ENCODE data around the gene SPATA6L. TPM values are rescaled to one million over a fixed set of nuclear protein-coding genes. Genes with fewer than 3 reads are reported as not detected.

Gene SPATA6L
- total and polyA plus RNA-seq, 2 of the 13 experiments (the other 11 are each of a cell fraction or from before 2014, with no cell fraction given): 1.1 to 1.9 TPM

DNA sequence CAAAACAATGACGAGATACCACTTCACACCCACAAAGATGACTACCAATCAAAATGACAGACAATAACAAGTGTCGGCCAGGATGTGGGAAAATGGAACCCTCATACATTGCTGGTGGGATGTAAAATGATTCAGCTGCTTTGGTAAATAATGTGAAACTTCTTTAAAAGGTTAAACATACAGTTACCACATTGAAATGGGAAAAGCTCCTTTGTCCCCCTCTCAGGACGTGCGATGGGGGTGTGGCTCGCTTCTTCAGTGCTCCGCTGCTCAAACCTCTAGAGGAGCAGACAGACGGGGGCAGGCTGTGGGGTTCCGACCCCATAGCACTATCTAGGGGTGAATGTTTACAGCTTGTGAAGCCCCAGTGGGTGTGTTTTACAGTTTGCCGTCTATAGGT lies 12.2 kb downstream of the SPATA6L start:
- H3K79me2 ChIP-seq (ENCODE audit: insufficient read depth, low read length): no peaks in the 10 kb centered on the region
- H3K4me3 ChIP-seq (replicated peaks in 1 of 3; ENCODE audit: insufficient read depth in 1 of 3, low read depth in 2 of 3, low read length in 3 of 3): no peak overlapping the region
- H3K27ac ChIP-seq (ENCODE audit: extremely low read length, insufficient read depth, low read length): no peak overlapping the region
- no peaks in the 10 kb centered on the region; a peak in 1 of 5 replicates for H3K36me3 ChIP-seq (replicated peaks in 1 of 2; ENCODE audit: control insufficient read depth in 1 of 2, insufficient read depth in 2 of 2, low read length in 2 of 2)
- intact Hi-C loops (cut with micrococcal nuclease; ENCODE audit: unreplicated experiment) (no loop called here), in situ Hi-C loops (cut with HindIII; ENCODE audit: extremely low pct_ligation_motif_present, low pct_unique_long_range_greater_than_20kb) (no loop called here)
- H3K4me1 ChIP-seq (ENCODE audit: insufficient read depth, low read length): peaks cover 20% of the 10 kb centered on the region
- no peaks in the 10 kb centered on the region for H3K9me3 ChIP-seq (ENCODE audit: low read length)
- no peak for FAIRE-seq
- no peak overlapping the region for H3K9ac ChIP-seq (ENCODE audit: insufficient read depth, low read depth, low read length)
- POLR2A ChIA-PET: no interaction called here
- DNase-seq (ENCODE audit: low spot score): no peak
- no peaks in the 10 kb centered on the region for H4K20me1 ChIP-seq (ENCODE audit: insufficient read depth, low read length)
- H2AFZ ChIP-seq (ENCODE audit: low read length): no peak overlapping the region
- ATAC-seq: no peak
- no peak overlapping the region for H3K4me2 ChIP-seq (ENCODE audit: low read depth, low read length)
- 96% methylated on average over 9 of the region's 9 CpGs for WGBS (ENCODE audit: low lambda C conversion rate)
- no peak for TF ChIP-seq ZNF724P (CRISPR knock-in tag; IDR thresholded peaks at IDR 0.05; ENCODE audit: borderline replicate concordance)
- TF ChIP-seq ZNF34 (CRISPR knock-in tag; IDR thresholded peaks at IDR 0.05; ENCODE audit: borderline replicate concordance): no peak
- no peak for TF ChIP-seq PAWR (CRISPR knock-in tag; IDR thresholded peaks at IDR 0.05; ENCODE audit: borderline replicate concordance)
- TF ChIP-seq, protein P1, sequence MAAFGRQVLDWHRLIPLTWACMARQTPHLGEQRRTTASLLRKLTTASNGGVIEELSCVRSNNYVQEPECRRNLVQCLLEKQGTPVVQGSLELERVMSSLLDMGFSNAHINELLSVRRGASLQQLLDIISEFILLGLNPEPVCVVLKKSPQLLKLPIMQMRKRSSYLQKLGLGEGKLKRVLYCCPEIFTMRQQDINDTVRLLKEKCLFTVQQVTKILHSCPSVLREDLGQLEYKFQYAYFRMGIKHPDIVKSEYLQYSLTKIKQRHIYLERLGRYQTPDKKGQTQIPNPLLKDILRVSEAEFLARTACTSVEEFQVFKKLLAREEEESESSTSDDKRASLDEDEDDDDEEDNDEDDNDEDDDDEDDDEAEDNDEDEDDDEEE (CRISPR knock-in tag; IDR thresholded peaks at IDR 0.05): no peak
- TF ChIP-seq SALL1 (CRISPR knock-in tag; IDR thresholded peaks at IDR 0.05): no peak
- no peak for TF ChIP-seq NR2F6 (IDR thresholded peaks at IDR 0.05)
- no peak for TF ChIP-seq NR2F6 (CRISPR knock-in tag; IDR thresholded peaks at IDR 0.05)
- no TSS peak for BruUV-seq (replicated peaks)
- H3K27me3 ChIP-seq (ENCODE audit: control insufficient read depth in 1 of 2, insufficient read depth in 2 of 2, low read length in 2 of 2): no peaks in the 10 kb centered on the region
- CTCF ChIA-PET (ENCODE audit: low intra/inter-chr PET ratio, low total read pairs): no interaction called here

DNA sequence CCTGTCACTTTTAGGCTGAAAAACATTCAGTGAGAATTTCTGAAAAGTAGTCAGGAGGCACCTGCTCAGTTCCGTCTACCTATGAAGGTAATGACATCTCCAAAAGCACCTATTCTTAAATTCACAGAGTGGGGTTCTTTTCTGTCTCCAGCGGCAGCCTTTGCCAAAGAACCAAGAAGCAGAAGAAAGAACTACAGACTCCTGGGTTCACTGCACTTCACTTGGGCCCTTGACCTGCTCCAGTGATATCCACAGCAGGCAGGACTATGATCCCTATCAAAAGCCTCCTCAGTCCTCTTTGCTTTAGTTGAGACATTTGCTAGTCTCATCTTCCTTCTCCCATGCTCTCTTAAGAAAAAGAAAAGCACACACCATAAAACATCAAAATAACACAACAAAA lies 23.9 kb downstream of the SPATA6L start:
- Histone ChIP-seq H2AFZ (ENCODE audit: low read length) (no peak overlapping the region), H3K27me3 (ENCODE audit: control insufficient read depth in 1 of 2, insufficient read depth in 2 of 2, low read length in 2 of 2) (no peaks in the 10 kb centered on the region), H3K79me2 (ENCODE audit: insufficient read depth, low read length) (no peaks in the 10 kb centered on the region), H4K20me1 (ENCODE audit: insufficient read depth, low read length) (no peaks in the 10 kb centered on the region), H3K27ac (ENCODE audit: extremely low read length, insufficient read depth, low read length) (no peak overlapping the region), H3K9ac (ENCODE audit: insufficient read depth, low read depth, low read length) (no peak overlapping the region), H3K4me1 (ENCODE audit: insufficient read depth, low read length) (no peaks in the 10 kb centered on the region), H3K9me3 (ENCODE audit: low read length) (no peaks in the 10 kb centered on the region), H3K36me3 (replicated peaks in 1 of 2; ENCODE audit: control insufficient read depth in 1 of 2, insufficient read depth in 2 of 2, low read length in 2 of 2) (no peaks in the 10 kb centered on the region), H3K4me2 (ENCODE audit: low read depth, low read length) (no peak overlapping the region), H3K4me3 (replicated peaks in 1 of 3; ENCODE audit: insufficient read depth in 1 of 3, low read depth in 2 of 3, low read length in 3 of 3) (no peak overlapping the region)
- FAIRE-seq (no peak), ATAC-seq (no peak), DNase-seq (ENCODE audit: low spot score) (no peak)
- TF ChIP-seq FOSL2 (CRISPR knock-in tag; IDR thresholded peaks at IDR 0.05) (no peak), SAP130 (CRISPR knock-in tag; IDR thresholded peaks at IDR 0.05; ENCODE audit: low read depth) (no peak), ZNF761 (CRISPR knock-in tag; conservative IDR thresholded peaks at IDR 0.05) (no peak)
- TF ChIP-seq, protein P2, sequence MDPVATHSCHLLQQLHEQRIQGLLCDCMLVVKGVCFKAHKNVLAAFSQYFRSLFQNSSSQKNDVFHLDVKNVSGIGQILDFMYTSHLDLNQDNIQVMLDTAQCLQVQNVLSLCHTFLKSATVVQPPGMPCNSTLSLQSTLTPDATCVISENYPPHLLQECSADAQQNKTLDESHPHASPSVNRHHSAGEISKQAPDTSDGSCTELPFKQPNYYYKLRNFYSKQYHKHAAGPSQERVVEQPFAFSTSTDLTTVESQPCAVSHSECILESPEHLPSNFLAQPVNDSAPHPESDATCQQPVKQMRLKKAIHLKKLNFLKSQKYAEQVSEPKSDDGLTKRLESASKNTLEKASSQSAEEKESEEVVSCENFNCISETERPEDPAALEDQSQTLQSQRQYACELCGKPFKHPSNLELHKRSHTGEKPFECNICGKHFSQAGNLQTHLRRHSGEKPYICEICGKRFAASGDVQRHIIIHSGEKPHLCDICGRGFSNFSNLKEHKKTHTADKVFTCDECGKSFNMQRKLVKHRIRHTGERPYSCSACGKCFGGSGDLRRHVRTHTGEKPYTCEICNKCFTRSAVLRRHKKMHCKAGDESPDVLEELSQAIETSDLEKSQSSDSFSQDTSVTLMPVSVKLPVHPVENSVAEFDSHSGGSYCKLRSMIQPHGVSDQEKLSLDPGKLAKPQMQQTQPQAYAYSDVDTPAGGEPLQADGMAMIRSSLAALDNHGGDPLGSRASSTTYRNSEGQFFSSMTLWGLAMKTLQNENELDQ (CRISPR knock-in tag; IDR thresholded peaks at IDR 0.05; ENCODE audit: borderline replicate concordance): no peak
- TF ChIP-seq, protein P3, sequence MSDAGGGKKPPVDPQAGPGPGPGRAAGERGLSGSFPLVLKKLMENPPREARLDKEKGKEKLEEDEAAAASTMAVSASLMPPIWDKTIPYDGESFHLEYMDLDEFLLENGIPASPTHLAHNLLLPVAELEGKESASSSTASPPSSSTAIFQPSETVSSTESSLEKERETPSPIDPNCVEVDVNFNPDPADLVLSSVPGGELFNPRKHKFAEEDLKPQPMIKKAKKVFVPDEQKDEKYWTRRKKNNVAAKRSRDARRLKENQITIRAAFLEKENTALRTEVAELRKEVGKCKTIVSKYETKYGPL (CRISPR knock-in tag; IDR thresholded peaks at IDR 0.05): no peak
- ChIA-PET POLR2A (no interaction called here), CTCF (ENCODE audit: low intra/inter-chr PET ratio, low total read pairs) (no interaction called here)
- WGBS (ENCODE audit: low lambda C conversion rate): 87% methylated on average over 2 of the region's 2 CpGs
- intact Hi-C loops (cut with micrococcal nuclease; ENCODE audit: unreplicated experiment): loop anchor here (5.0 to 10.0 kb wide), 2 partner anchors 40 to 328 kb away; no protein-coding TSS in a partner anchor
- BruUV-seq (replicated peaks): no TSS peak
- in situ Hi-C loops (cut with HindIII; ENCODE audit: extremely low pct_ligation_motif_present, low pct_unique_long_range_greater_than_20kb): loop anchor here (25.0 kb wide), 1 partner anchor 255 kb away; no protein-coding TSS in a partner anchor

All from HepG2 (cell line).